K562 (cell line): ENCODE measurements around the gene PHKA2. TPM values are rescaled to one million over a fixed set of nuclear protein-coding genes. Genes with fewer than 3 reads are reported as not detected.

ENCODE experiments used
- ATAC-seq: fragments of 200-7000 bp; cut with Tn5 transposase; 3 replicates; pipeline ENCODE4 v1.9.1; 2020; ENCODE audit warnings: moderate library complexity
- Bru-seq: library from RNA; stranded (reverse); fragments of 400-500 nt; gene quantifications from one replicate; lab custom pipeline; 2021; lab: Mats Ljungman, UMichigan
- BruChase-seq, 2 experiments: library from RNA; stranded (reverse); fragments of 400-500 nt; gene quantifications; one replicate each; lab custom pipeline; 2021; lab: Mats Ljungman, UMichigan
- BruUV-seq: library from RNA; stranded (reverse); fragments of 400-500 nt; replicated peaks from 2 replicates; lab custom pipeline; 2021; lab: Mats Ljungman, UMichigan
- CTCF ChIA-PET: fragments of 300-600 bp; formaldehyde crosslinking; extraction: SDS; loops from one replicate; lab custom pipeline; 2021; ENCODE audit warnings: low intra/inter-chr PET ratio; lab: Yijun Ruan, JAX
- POLR2A ChIA-PET: fragments of 300-600, 350-650 bp; sonication (Branson Sonifier 250); formaldehyde crosslinking; extraction: SDS; loops from one replicate; lab custom pipeline; 2021; ENCODE audit warnings: antibody characterized with exemption, inconsistent platforms; lab: Yijun Ruan, JAX
- DNase-seq, 4 experiments: peaks; one replicate each; pipeline versions ENCODE4 v3.0.0 to v3.0.0-alpha.2; 2011 to 2018; ENCODE audit warnings: low spot score in 3 of 4, mixed read lengths in 3 of 4; ENCODE audit errors: extremely low read depth in 1 of 4
- FAIRE-seq: peaks from 2 replicates; lab custom pipeline; 2011; peaks lifted over from hg19 to GRCh38; lab: Jason Lieb, UNC
- H2AFZ ChIP-seq: 2 replicates; pipeline ENCODE4 v1.6.0; 2011; ENCODE audit warnings: low read depth, low read length, control low read depth, inconsistent platforms
- H3K27ac ChIP-seq: fragments of 200-600 bp; 3 replicates; pipeline ENCODE4 v1.8.0; 2011; ENCODE audit warnings: low read depth, mild to moderate bottlenecking, control low read depth, inconsistent platforms, low read length, moderate library complexity, mixed read lengths; ENCODE audit errors: extremely low read depth
- H3K27me3 ChIP-seq, 2 experiments: fragments of 300-600 bp in 1 of 2; 2 replicates in 1 of 2; 3 replicates in 1 of 2; pipeline versions ENCODE4 v1.6.0 to v1.8.0; 2011; ENCODE audit warnings: inconsistent platforms in 2 of 2, low read length in 2 of 2, mild to moderate bottlenecking in 1 of 2, mixed read lengths in 1 of 2, moderate library complexity in 1 of 2; ENCODE audit not compliant: control insufficient read depth in 2 of 2, insufficient read depth in 2 of 2
- H3K36me3 ChIP-seq: fragments of 300-600 bp; 3 replicates; pipeline ENCODE4 v1.8.0; 2011; ENCODE audit warnings: mild to moderate bottlenecking, low read length, inconsistent platforms; ENCODE audit not compliant: control insufficient read depth, insufficient read depth
- H3K4me1 ChIP-seq, 2 experiments: fragments of 200-600 bp in 1 of 2; replicated peaks in 1 of 2; 2 replicates in 1 of 2; 3 replicates in 1 of 2; pipeline versions ENCODE4 v1.5.1 to v1.8.0; 2011; ENCODE audit warnings: inconsistent platforms in 2 of 2, low read length in 2 of 2, mild to moderate bottlenecking in 1 of 2, mixed read lengths in 1 of 2, moderate library complexity in 1 of 2; ENCODE audit not compliant: control insufficient read depth in 2 of 2, insufficient read depth in 2 of 2
- H3K4me2 ChIP-seq: 2 replicates; pipeline ENCODE4 v1.6.1; 2011; ENCODE audit warnings: low read length, control low read depth, inconsistent platforms, mixed read lengths; ENCODE audit not compliant: insufficient read depth
- H3K4me3 ChIP-seq: fragments of 200-600 bp; sonication (generic), shearing (Covaris generic); 2 replicates; pipeline ENCODE4 v1.5.1; 2016; ENCODE audit warnings: control low read depth, inconsistent platforms
- H3K79me2 ChIP-seq: fragments of 200-600 bp; 3 replicates; pipeline ENCODE4 v1.8.0; 2011; ENCODE audit warnings: low read length, inconsistent platforms; ENCODE audit not compliant: control insufficient read depth, insufficient read depth
- H3K9ac ChIP-seq, 2 experiments: 2 replicates each; pipeline versions ENCODE4 v1.6.0 to v1.6.1; 2011; ENCODE audit warnings: low read depth in 2 of 2, low read length in 2 of 2, control low read depth in 1 of 2, inconsistent platforms in 1 of 2, mild to moderate bottlenecking in 1 of 2, mixed read lengths in 1 of 2; ENCODE audit not compliant: insufficient read depth in 1 of 2
- H3K9me1 ChIP-seq: one replicate; pipeline ENCODE4 v1.6.0; 2011; ENCODE audit warnings: inconsistent platforms, mild to moderate bottlenecking, low read length, moderate library complexity; ENCODE audit not compliant: control insufficient read depth, insufficient read depth
- H3K9me3 ChIP-seq: replicated peaks from 2 replicates; pipeline ENCODE4 v1.5.1; 2011; ENCODE audit warnings: low read depth, low read length, inconsistent platforms; ENCODE audit not compliant: control insufficient read depth, insufficient read depth
- H4K20me1 ChIP-seq: replicated peaks from 2 replicates; pipeline ENCODE4 v1.6.1; 2011; ENCODE audit warnings: low read length, inconsistent platforms, mixed read lengths; ENCODE audit not compliant: control insufficient read depth, insufficient read depth
- HEY1 ChIP-seq: fragments of 250-450 bp; sonication (Bioruptor Pico); IDR thresholded peaks from 2 replicates; pipeline ENCODE4 v1.5.0; 2020; ENCODE audit warnings: mild to moderate bottlenecking, moderate library complexity, borderline replicate concordance
- NUFIP1 ChIP-seq: fragments of 450-650 bp; IDR thresholded peaks from 2 replicates; pipeline ENCODE4 v1.6.1; 2018; ENCODE audit not compliant: partially characterized antibody
- POLR2A ChIP-seq: fragments of 450-650 bp; conservative IDR thresholded peaks from 2 replicates; pipeline ENCODE4 v1.6.1; 2016
- RNF219 ChIP-seq: fragments of 250-450 bp; sonication (Bioruptor Pico); IDR thresholded peaks from 2 replicates; pipeline ENCODE4 v1.5.0; 2022; ENCODE audit warnings: mild to moderate bottlenecking
- SMAD3 ChIP-seq: fragments of 450-650 bp; formaldehyde crosslinking; conservative IDR thresholded peaks from 2 replicates; pipeline ENCODE4 v1.4.0; 2020; ENCODE audit warnings: mild to moderate bottlenecking
- ZFX ChIP-seq: sonication (generic); formaldehyde crosslinking; IDR thresholded peaks from 2 replicates; pipeline ENCODE4 v1.8.0; 2022; ENCODE audit warnings: mild to moderate bottlenecking, missing genetic modification reagents, moderate library complexity
- WGBS: fragments of 100-300 bp; shearing (Covaris generic); methylation state at CpG from one replicate; pipeline ENCODE4 v1.1.6; 2016; ENCODE audit warnings: low coverage, mixed read lengths; ENCODE audit not compliant: insufficient coverage; ENCODE audit errors: missing lambda C conversion rate; 5-methylcytosine and 5-hydroxymethylcytosine counted together
- in situ Hi-C: fragments of 300-500 bp; cut with MboI; formaldehyde crosslinking; loops from 4 replicates; pipeline ENCODE4 v1.15.0; 2018; ENCODE audit warnings: inconsistent platforms, mixed read lengths
- intact Hi-C: fragments of 100-400 bp; cut with micrococcal nuclease; formaldehyde crosslinking; loops from 2 replicates; pipeline ENCODE4 v1.14.2; 2022
- long read RNA-seq, 3 experiments: library from polyadenylated mRNA in 2 of 3; library from RNA in 1 of 3; unstranded in 2 of 3; stranded (forward) in 1 of 3; transcript quantifications; one replicate each; pipeline ENCODE4 v2.0.0, GENCODE V29; 2019 to 2022
- polyA minus RNA-seq, 3 experiments: library from RNA; depleted of rRNA, polyadenylated mRNA; stranded (reverse); fragments of >200 nt; gene quantifications; 2 replicates each; pipeline ENCODE4 v1.2.3, GENCODE V29; 2011
- polyA plus RNA-seq, 8 experiments: library from polyadenylated mRNA; depleted of rRNA in 4 of 8; stranded (reverse) in 5 of 8; unstranded in 3 of 8; fragments of >200 nt; fragmentation: Nextera tagmentation in 2 of 8; fragmentation: Illumina TruSeq in 1 of 8; extraction: Ambion mirVana in 2 of 8; extraction: Trizol in 1 of 8; gene quantifications; 2 replicates each; pipeline versions ENCODE4 v1.2.1 to v1.2.3, GENCODE V29; 2011 to 2014; ENCODE audit warnings: inconsistent platforms in 1 of 8, missing spikeins in 1 of 8
- total RNA-seq, 7 experiments: library from RNA; depleted of rRNA in 6 of 7; stranded (reverse); fragments of >200 nt in 6 of 7; fragmentation: Illumina TruSeq in 2 of 7; extraction: Trizol in 2 of 7; gene quantifications; 2 replicates each; pipeline versions ENCODE4 v1.2.1 to v1.2.3, GENCODE V29; 2011 to 2021; ENCODE audit warnings: low replicate concordance in 1 of 7
- TF ChIP-seq, protein P1 (sequence below): fragments of 250-450 bp; sonication (Bioruptor Pico); IDR thresholded peaks from 2 replicates; pipeline ENCODE4 v1.8.0; 2022; ENCODE audit warnings: inconsistent platforms

The PHKA2 gene, protein sequence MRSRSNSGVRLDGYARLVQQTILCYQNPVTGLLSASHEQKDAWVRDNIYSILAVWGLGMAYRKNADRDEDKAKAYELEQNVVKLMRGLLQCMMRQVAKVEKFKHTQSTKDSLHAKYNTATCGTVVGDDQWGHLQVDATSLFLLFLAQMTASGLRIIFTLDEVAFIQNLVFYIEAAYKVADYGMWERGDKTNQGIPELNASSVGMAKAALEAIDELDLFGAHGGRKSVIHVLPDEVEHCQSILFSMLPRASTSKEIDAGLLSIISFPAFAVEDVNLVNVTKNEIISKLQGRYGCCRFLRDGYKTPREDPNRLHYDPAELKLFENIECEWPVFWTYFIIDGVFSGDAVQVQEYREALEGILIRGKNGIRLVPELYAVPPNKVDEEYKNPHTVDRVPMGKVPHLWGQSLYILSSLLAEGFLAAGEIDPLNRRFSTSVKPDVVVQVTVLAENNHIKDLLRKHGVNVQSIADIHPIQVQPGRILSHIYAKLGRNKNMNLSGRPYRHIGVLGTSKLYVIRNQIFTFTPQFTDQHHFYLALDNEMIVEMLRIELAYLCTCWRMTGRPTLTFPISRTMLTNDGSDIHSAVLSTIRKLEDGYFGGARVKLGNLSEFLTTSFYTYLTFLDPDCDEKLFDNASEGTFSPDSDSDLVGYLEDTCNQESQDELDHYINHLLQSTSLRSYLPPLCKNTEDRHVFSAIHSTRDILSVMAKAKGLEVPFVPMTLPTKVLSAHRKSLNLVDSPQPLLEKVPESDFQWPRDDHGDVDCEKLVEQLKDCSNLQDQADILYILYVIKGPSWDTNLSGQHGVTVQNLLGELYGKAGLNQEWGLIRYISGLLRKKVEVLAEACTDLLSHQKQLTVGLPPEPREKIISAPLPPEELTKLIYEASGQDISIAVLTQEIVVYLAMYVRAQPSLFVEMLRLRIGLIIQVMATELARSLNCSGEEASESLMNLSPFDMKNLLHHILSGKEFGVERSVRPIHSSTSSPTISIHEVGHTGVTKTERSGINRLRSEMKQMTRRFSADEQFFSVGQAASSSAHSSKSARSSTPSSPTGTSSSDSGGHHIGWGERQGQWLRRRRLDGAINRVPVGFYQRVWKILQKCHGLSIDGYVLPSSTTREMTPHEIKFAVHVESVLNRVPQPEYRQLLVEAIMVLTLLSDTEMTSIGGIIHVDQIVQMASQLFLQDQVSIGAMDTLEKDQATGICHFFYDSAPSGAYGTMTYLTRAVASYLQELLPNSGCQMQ
- total RNA-seq (2011; cell fraction: chromatin; rRNA removed; ENCODE audit: low replicate concordance): 143 and 236 TPM in 2 replicates
- 105 and 126 TPM in 2 replicates for total RNA-seq (2011; cell fraction: nucleolus; rRNA removed)
- total RNA-seq (2011; cell fraction: nucleoplasm; rRNA removed): 86.7 and 114 TPM in 2 replicates
- 12.9 and 13.0 TPM in 2 replicates for total RNA-seq (2014; rRNA removed)
- 12.7 and 12.8 TPM in 2 replicates for total RNA-seq (2014; rRNA removed; fragmentation: Illumina TruSeq; extraction: Trizol)
- 20.3 TPM in 2 replicates for total RNA-seq (2015; rRNA removed; fragmentation: Illumina TruSeq; extraction: Trizol)
- 24.7 and 27.9 TPM in 2 replicates for total RNA-seq (2021)
- polyA plus RNA-seq (2011; rRNA removed): 33.1 and 46.4 TPM in 2 replicates
- polyA plus RNA-seq (2011; cell fraction: cytosol; rRNA removed): 27.2 and 29.7 TPM in 2 replicates
- polyA plus RNA-seq (2011; cell fraction: nucleus; rRNA removed): 399 and 428 TPM in 2 replicates
- polyA plus RNA-seq (2012): 19.1 and 25.5 TPM in 2 replicates
- 20.1 and 22.6 TPM in 2 replicates for polyA plus RNA-seq (2014; fragmentation: Illumina TruSeq; extraction: Trizol)
- polyA plus RNA-seq (2014; fragmentation: Nextera tagmentation; extraction: Ambion mirVana): 1 to 10 TPM; 2.8 to 2.9 TPM
- 28.3 and 31.6 TPM in 2 replicates for polyA plus RNA-seq (2014; rRNA removed)
- 35.8 and 38.4 TPM in 2 replicates for polyA minus RNA-seq (2011; rRNA and poly(A)+ RNA removed)
- 20.4 and 35.1 TPM in 2 replicates for polyA minus RNA-seq (2011; cell fraction: cytosol; rRNA and poly(A)+ RNA removed)
- 95.1 and 119 TPM in 2 replicates for polyA minus RNA-seq (2011; cell fraction: nucleus; rRNA and poly(A)+ RNA removed)
- Bru-seq, nascent RNA: percentile 68 among the genes with signal in this experiment
- BruChase-seq, experiment 1, labeled RNA remaining after a 2-hour chase: percentile 72 among the genes with signal in this experiment
- BruChase-seq, experiment 2, labeled RNA remaining after a 6-hour chase: percentile 67 among the genes with signal in this experiment
- long read RNA-seq, experiment 1, full-length matches to known transcripts: 26 of 54 reads
- long read RNA-seq, experiment 1, partial matches to known transcripts: 12 of 54 reads
- long read RNA-seq, experiment 1, other reads (novel, unspliced or antisense): 16 of 54 reads
- long read RNA-seq, experiment 2, full-length matches to known transcripts: 2 of 14 reads
- long read RNA-seq, experiment 2, partial matches to known transcripts: 3 of 14 reads
- long read RNA-seq, experiment 2, other reads (novel, unspliced or antisense): 9 of 14 reads
- long read RNA-seq, experiment 3, partial matches to known transcripts: 2 of 4 reads
- long read RNA-seq, experiment 3, other reads (novel, unspliced or antisense): 1 of 4 reads

DNA sequence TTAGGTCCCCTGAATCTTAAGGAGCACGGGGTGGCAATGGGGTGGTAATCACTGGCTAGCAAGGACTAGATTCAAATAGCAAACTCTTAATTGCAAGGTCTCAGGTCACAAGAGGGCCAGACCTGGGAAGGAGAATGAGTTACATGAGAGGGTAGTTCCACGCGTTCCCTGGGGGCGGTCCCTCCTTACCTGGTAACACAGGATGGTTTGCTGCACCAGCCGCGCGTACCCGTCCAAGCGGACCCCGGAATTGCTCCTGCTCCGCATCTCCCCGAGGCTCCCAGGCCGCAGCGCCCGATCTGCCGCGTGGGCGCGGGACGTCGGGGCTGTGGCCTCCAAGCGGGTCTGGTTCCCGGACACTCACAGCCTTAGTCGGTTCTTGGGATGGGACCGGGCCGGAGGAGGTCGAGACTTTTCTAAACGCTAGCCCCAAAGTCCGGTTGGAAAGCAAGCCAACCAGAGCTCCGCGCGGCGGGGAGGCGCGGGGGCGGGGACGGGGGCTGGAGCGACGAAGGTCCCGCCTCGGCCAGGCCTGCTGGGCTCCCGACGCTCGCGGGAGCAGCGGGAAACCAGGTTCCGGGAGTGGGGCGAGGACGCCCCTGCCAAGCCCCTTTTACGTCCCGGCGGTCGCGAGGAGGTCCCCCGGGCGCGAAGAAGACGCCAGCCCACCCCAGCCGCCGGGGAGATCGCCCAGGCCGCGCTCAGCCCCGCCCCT lies at the start of gene PHKA2:
TSS of gene PHKA2 (minus strand) at position 449 of the 715 bp plus-strand sequence. CDS start at position 267, 182 bp downstream.
- peak within 1 kb of the TSS; percentile 92 for H3K4me2 ChIP-seq
- H3K9me1 ChIP-seq: no peaks in the 10 kb centered on the region
- intact Hi-C loops (no loop called here), in situ Hi-C loops (no loop called here)
- DNase-seq (peak; percentile 6 to 70 (median 70)), FAIRE-seq (peak; percentile 19), ATAC-seq (peak; percentile 85)
- peaks cover 0 to 3% of the 10 kb centered on the region in 2 experiments; a peak in 3 of 5 replicates for H3K4me1 ChIP-seq
- H2AFZ ChIP-seq: peak within 1 kb of the TSS; percentile 99
- peaks cover 5% of the 10 kb centered on the region; the same call in 1 of the 3 replicates for H3K36me3 ChIP-seq
- no peaks in the 10 kb centered on the region for H3K9me3 ChIP-seq
- no peaks in the 10 kb centered on the region for H4K20me1 ChIP-seq
- ChIA-PET POLR2A (interaction anchor here (0.6 kb wide), 1 partner anchor 8 kb away, joined by 4 read pairs; no protein-coding TSS in a partner anchor), CTCF (no interaction called here)
- H3K9ac ChIP-seq: peak within 1 kb of the TSS; percentile 87 to 97
- no TSS peak for BruUV-seq
- no peaks in the 10 kb centered on the region for H3K27me3 ChIP-seq
- peak within 1 kb of the TSS; percentile 85 for H3K4me3 ChIP-seq
- H3K27ac ChIP-seq: peak within 1 kb of the TSS; percentile 92
- WGBS: 0% methylated on average over 11 of the region's 64 CpGs
- peaks cover 35% of the 10 kb centered on the region for H3K79me2 ChIP-seq
- TF ChIP-seq HEY1: no peak
- no peak for TF ChIP-seq RNF219 (CRISPR knock-in tag)
- TF ChIP-seq ZFX (CRISPR knock-in tag): peak; percentile 68
- TF ChIP-seq, protein P1, sequence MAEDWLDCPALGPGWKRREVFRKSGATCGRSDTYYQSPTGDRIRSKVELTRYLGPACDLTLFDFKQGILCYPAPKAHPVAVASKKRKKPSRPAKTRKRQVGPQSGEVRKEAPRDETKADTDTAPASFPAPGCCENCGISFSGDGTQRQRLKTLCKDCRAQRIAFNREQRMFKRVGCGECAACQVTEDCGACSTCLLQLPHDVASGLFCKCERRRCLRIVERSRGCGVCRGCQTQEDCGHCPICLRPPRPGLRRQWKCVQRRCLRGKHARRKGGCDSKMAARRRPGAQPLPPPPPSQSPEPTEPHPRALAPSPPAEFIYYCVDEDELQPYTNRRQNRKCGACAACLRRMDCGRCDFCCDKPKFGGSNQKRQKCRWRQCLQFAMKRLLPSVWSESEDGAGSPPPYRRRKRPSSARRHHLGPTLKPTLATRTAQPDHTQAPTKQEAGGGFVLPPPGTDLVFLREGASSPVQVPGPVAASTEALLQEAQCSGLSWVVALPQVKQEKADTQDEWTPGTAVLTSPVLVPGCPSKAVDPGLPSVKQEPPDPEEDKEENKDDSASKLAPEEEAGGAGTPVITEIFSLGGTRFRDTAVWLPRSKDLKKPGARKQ: no peak
- TF ChIP-seq NUFIP1: no peak
- TF ChIP-seq SMAD3 (CRISPR knock-in tag): no peak
- 0 out of 2 replicates have a peak, but pooled peaks have one; percentile 65 for TF ChIP-seq POLR2A
